Aorta (tissue), 5 donors: ENCODE measurements around the gene MGMT. TPM values are rescaled to one million over a fixed set of nuclear protein-coding genes. Genes with fewer than 3 reads are reported as not detected.

Experiments
- ATAC-seq: fragments of 200-7000 bp; cut with Tn5 transposase; one replicate; pipeline ENCODE4 v1.9.1; 2022; ENCODE audit warnings: moderate library complexity; ENCODE audit not compliant: low FRiP score
- DNase-seq, 2 donors: peaks; one replicate each; pipeline ENCODE4 v3.0.0-alpha.2; 2020
- H3K27ac ChIP-seq, 2 donors: one replicate each; pipeline ENCODE4 v1.5.1; 2013; ENCODE audit warnings: low read length in 2 of 2, mild to moderate bottlenecking in 2 of 2, moderate library complexity in 2 of 2, control low read depth in 1 of 2, inconsistent platforms in 1 of 2, low read depth in 1 of 2
- H3K27me3 ChIP-seq, 2 donors: one replicate each; pipeline ENCODE4 v1.6.1; 2013; ENCODE audit warnings: control low read depth in 1 of 2, low read length in 1 of 2, mild to moderate bottlenecking in 1 of 2, moderate library complexity in 1 of 2; ENCODE audit not compliant: insufficient read depth in 2 of 2, control insufficient read depth in 1 of 2
- H3K36me3 ChIP-seq, 2 donors: one replicate each; pipeline ENCODE4 v1.6.1; 2013; ENCODE audit warnings: control low read depth in 1 of 2, low read length in 1 of 2, mild to moderate bottlenecking in 1 of 2; ENCODE audit not compliant: insufficient read depth in 2 of 2, control insufficient read depth in 1 of 2
- H3K4me1 ChIP-seq, 2 donors: one replicate each; pipeline ENCODE4 v1.6.1; 2013; ENCODE audit warnings: low read length in 2 of 2, control low read depth in 1 of 2, mild to moderate bottlenecking in 1 of 2, moderate library complexity in 1 of 2; ENCODE audit not compliant: insufficient read depth in 2 of 2, control insufficient read depth in 1 of 2
- H3K4me3 ChIP-seq, 2 donors: one replicate each; pipeline ENCODE4 v1.5.1; 2013; ENCODE audit warnings: low read length in 2 of 2, control low read depth in 1 of 2, mild to moderate bottlenecking in 1 of 2
- H3K9me3 ChIP-seq: one replicate; pipeline ENCODE4 v1.6.1; 2013; ENCODE audit warnings: mild to moderate bottlenecking, low read length; ENCODE audit not compliant: control insufficient read depth
- WGBS, 2 donors: extraction: QIAGEN DNeasy Blood & Tissue Kit; methylation state at CpG; one replicate each; pipeline ENCODE4 v1.1.7; 2013; 5-methylcytosine and 5-hydroxymethylcytosine counted together
- intact Hi-C, 2 donors: fragments of 100-400 bp; cut with DNase I; formaldehyde crosslinking; loops; one replicate each; pipeline versions ENCODE4 v1.14.2 to v1.15.0; 2022
- polyA plus RNA-seq, 2 donors: library from polyadenylated mRNA; stranded (reverse); fragments of 200-250 nt; gene quantifications; one replicate each; pipeline ENCODE4 v1.2.3, GENCODE V29; 2013
- total RNA-seq, 2 donors: library from RNA; stranded (reverse); fragmentation: NEBNext Ultra II Directional; extraction: Animal tissue kit (Norgen Biotek cat#: 25700); gene quantifications; one replicate each; pipeline ENCODE4 v1.2.1, GENCODE V29; 2021
- donor health status: healthy with polysubstance abuse.
- donor health status: Bipolar disorder and iron deficiency.
- donor health status: DM: no; HTN: no; CAD: no.
- donor health status: DM: no; HTN: no; CAD: no.
- donor health status: DM: yes; HTN: yes; CAD: no.

MGMT gene
- total and polyA plus RNA-seq, 4 donors, result 8.8 to 30.0 (median 14.1) TPM

DNA sequence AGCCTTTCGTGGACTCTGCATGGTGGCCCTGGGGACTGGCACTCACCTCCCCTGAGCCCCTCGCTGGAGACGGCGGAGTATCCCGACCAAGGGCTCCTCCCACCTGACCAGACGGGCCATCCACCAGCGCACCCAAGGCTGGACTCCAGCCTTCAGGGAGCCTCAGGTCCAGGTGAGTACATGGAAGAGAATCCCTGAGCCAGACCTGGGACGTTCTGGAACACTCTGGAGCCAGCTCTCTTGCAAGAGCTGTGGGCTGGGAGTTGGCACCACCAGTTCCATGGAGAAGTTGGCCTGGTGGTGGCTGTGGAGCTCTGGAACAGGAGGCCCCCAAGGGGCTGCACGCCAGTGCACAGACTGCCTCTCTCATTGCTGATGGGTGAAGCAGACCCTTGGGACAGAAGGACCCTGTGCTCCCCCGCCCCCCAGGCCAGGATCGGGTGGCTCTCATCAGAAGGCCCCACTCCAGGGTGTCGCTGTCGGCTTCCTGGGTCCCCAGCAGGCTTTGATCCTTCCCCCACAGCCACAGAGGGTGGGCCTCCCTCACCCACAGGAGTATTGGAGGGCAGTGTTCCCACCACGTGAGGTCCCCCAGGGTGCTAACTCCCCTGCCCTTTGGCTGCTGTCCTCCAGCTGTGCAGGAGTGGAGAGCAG lies 307.2 kb downstream of the MGMT start:
- Histone ChIP-seq H3K9me3 (peaks cover 3% of the 10 kb centered on the region), H3K36me3 (no peaks in the 10 kb centered on the region), H3K4me3 (no peak overlapping the region), H3K27me3 (no peaks in the 10 kb centered on the region), H3K4me1 (no peaks in the 10 kb centered on the region), H3K27ac (no peak overlapping the region)
- peak in 1 of 2 donors; percentile 46 for DNase-seq
- intact Hi-C loops, result no loop called here
- whole genome bisulfite sequencing, 2 donors, result 83 to 86% methylated on average over 14 of the region's 14 CpGs
- ATAC-seq, result peak; percentile 9

GRCh38 chr10:129774736-129775401 lies 307.8 kb downstream of the MGMT start:
- Histone ChIP-seq H3K9me3 (peaks cover 4% of the 10 kb centered on the region), H3K36me3 (no peaks in the 10 kb centered on the region), H3K4me3 (no peak overlapping the region), H3K27ac (no peak overlapping the region), H3K27me3 (no peaks in the 10 kb centered on the region), H3K4me1 (no peaks in the 10 kb centered on the region)
- ATAC-seq (no peak), DNase-seq (peak in 1 of 2 donors; percentile 68)
- WGBS, 2 donors, result 77 to 81% methylated on average over 13 of the region's 13 CpGs
- intact Hi-C loops, result no loop called here

GRCh38 chr10:129775681-129776080 lies 308.6 kb downstream of the MGMT start:
- Histone ChIP-seq H3K36me3 (no peaks in the 10 kb centered on the region), H3K27me3 (no peaks in the 10 kb centered on the region), H3K9me3 (peaks cover 4% of the 10 kb centered on the region), H3K4me3 (no peak overlapping the region), H3K4me1 (no peaks in the 10 kb centered on the region), H3K27ac (no peak overlapping the region)
- ATAC-seq, result no peak
- intact Hi-C loops, result no loop called here
- DNase-seq, result peak in 1 of 2 donors; percentile 59
- WGBS, 2 donors, result 82 to 83% methylated on average over 9 of the region's 9 CpGs

DNA sequence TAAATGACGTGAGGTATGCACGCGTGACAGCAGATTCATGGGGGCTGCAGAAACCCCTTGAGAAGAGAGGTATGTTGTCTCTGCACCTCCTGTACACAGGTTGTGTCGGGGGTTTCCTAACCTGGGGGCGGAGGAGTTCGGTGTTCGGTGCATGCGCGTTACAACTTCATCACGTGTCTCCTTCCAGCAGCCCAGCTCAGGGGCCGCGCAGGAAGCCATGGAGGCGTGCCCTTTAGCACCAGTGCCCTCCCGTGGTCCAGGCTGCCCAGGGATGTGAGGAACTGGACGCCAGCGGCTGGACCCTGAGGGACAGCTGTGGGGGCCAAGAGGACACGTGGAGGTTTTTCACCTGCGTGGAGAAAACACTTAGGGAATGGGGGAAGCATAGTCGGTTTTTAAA lies 310.6 kb downstream of the MGMT start:
- no peak for ATAC-seq
- DNase-seq, result peak in 1 of 2 donors; percentile 62
- no peak overlapping the region for H3K27ac ChIP-seq
- no peak overlapping the region for H3K4me3 ChIP-seq
- H3K27me3 ChIP-seq, result no peaks in the 10 kb centered on the region
- 92 to 93% methylated on average over 19 of the region's 19 CpGs for WGBS, 2 donors
- no peaks in the 10 kb centered on the region for H3K36me3 ChIP-seq
- H3K9me3 ChIP-seq, result peaks cover 4% of the 10 kb centered on the region
- no peaks in the 10 kb centered on the region for H3K4me1 ChIP-seq
- intact Hi-C loops, result no loop called here

- H3K27me3 ChIP-seq, result no peaks in the 10 kb centered on the region
- H3K4me1 ChIP-seq, result no peaks in the 10 kb centered on the region
- no peak overlapping the region for H3K4me3 ChIP-seq
- H3K9me3 ChIP-seq, result peaks cover 4% of the 10 kb centered on the region
- intact Hi-C loops, result no loop called here
- DNase-seq (peak in 1 of 2 donors; percentile 63), ATAC-seq (no peak)
- H3K27ac ChIP-seq, result no peak overlapping the region
- WGBS, 2 donors, result 95 to 96% methylated on average over 13 of the region's 13 CpGs
- H3K36me3 ChIP-seq, result no peaks in the 10 kb centered on the region
These were observed 311.5 kb downstream of the MGMT start for GRCh38 chr10:129778571-129778970.

GRCh38 chr10:129779126-129780111 lies 312.4 kb downstream of the MGMT start:
- H3K9me3 ChIP-seq, result peaks cover 4% of the 10 kb centered on the region
- no peak overlapping the region for H3K27ac ChIP-seq
- no peak overlapping the region for H3K4me3 ChIP-seq
- H3K4me1 ChIP-seq, result no peaks in the 10 kb centered on the region
- no peaks in the 10 kb centered on the region for H3K36me3 ChIP-seq
- 88 to 89% methylated on average over 34 to 35 of the region's 35 CpGs for WGBS, 2 donors
- DNase-seq (peak in 1 of 2 donors; percentile 59), ATAC-seq (no peak)
- H3K27me3 ChIP-seq, result no peaks in the 10 kb centered on the region
- intact Hi-C loops, result no loop called here

GRCh38 chr10:129780198-129780597 lies 313.2 kb downstream of the MGMT start:
- Histone ChIP-seq H3K4me1 (no peaks in the 10 kb centered on the region), H3K9me3 (peaks cover 4% of the 10 kb centered on the region), H3K27ac (no peak overlapping the region), H3K4me3 (no peak overlapping the region), H3K27me3 (no peaks in the 10 kb centered on the region), H3K36me3 (no peaks in the 10 kb centered on the region)
- DNase-seq (no peak), ATAC-seq (no peak)
- WGBS, 2 donors, result 69 to 79% methylated on average over 6 of the region's 6 CpGs
- intact Hi-C loops, result no loop called here

DNA sequence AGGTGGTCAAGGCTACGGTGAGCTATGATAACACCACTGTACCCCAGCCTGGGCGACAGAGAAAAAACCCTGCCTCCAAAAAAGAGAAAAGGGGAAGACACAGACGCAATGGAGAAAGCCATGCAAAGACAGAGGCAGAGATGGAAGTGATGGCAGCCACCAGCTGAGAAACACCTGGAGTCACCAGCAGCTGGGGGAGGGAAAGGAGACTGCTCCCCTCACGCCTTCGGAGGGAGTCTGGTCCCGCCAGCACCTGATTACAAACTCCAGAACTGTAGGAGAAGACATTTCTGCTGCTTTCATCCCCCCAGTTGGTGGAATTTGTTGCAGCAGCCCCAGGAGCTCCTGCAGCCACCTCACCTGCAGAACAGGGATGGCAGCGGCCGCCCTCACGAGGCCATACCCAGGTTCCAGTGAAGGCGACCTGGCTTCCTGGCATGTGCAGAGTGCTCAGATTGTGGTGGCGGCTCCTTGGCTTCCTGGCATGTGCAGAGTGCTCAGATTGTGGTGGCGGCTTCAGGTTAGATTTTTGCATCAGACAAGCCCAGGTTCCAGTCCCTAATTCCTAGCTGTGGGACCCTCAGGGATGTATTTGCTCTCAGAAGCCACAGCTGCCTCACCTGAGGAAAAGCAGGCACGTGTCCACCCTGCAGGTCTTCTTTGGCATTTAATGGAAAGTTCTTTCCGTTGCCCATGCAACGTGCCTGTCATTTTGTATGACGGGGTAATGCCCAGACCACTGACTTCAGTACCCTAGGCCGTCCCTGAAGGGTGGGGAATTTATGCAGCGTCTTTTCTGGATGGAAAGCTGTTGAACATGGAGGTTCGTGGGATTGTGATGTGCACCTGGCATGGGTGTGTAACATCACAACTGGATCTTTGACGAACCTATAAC lies 314.1 kb downstream of the MGMT start:
- WGBS, 2 donors, result 93% methylated on average over 20 of the region's 20 CpGs
- intact Hi-C loops, result no loop called here
- Histone ChIP-seq H3K9me3 (peaks cover 4% of the 10 kb centered on the region), H3K27me3 (no peaks in the 10 kb centered on the region), H3K4me1 (no peaks in the 10 kb centered on the region), H3K27ac (no peak overlapping the region), H3K4me3 (no peak overlapping the region), H3K36me3 (no peaks in the 10 kb centered on the region)
- DNase-seq (peak in 1 of 2 donors; percentile 44), ATAC-seq (no peak)
